GM12801 (cell line): ENCODE data around the gene PCNT.

Source experiments
- CTCF ChIP-seq: IDR thresholded peaks from one replicate; pipeline ENCODE4 v1.5.1; 2011; ENCODE audit warnings: control low read depth; ENCODE audit not compliant: insufficient read length; ENCODE audit errors: extremely low read depth

PCNT gene

GRCh38 chr21:46457801-46458314 lies 133.9 kb downstream of the PCNT start:
- TF ChIP-seq CTCF, result no peak

GRCh38 chr21:46458315-46459023 lies 134.5 kb downstream of the PCNT start, which contains the start of gene DIP2A:
Gene DIP2A (plus strand): TSS chr21:46458891. CDS start chr21:46459132, 241 bp downstream.
- TF ChIP-seq CTCF, result no peak

GRCh38 chr21:46459024-46459355 lies 135.0 kb downstream of the PCNT start:
- TF ChIP-seq CTCF, result no peak

- TF ChIP-seq CTCF, result no peak
These were observed 135.6 kb downstream of the PCNT start for GRCh38 chr21:46459356-46460112.

GRCh38 chr21:46461909-46462308 lies 138.0 kb downstream of the PCNT start:
- no peak for TF ChIP-seq CTCF

GRCh38 chr21:46465651-46466050 lies 141.7 kb downstream of the PCNT start:
- TF ChIP-seq CTCF, result no peak

GRCh38 chr21:46468108-46468774 lies 144.3 kb downstream of the PCNT start:
- TF ChIP-seq CTCF, result no peak
